ENCODE measurements around the gene BCDIN3D. TPM values are rescaled to one million over a fixed set of nuclear protein-coding genes. Genes with fewer than 3 reads are reported as not detected.
A peak's percentile ranks its signal among the peaks of the same experiment; 100 is the strongest.
"Not testable (repeated sequence)": the region's sequence is repeated elsewhere in the genome, so short reads cannot be mapped to it uniquely, and the experiment has no call there.

Gene BCDIN3D
- total RNA-seq, 1 experiment from 2014 or later: 2.5 TPM

DNA sequence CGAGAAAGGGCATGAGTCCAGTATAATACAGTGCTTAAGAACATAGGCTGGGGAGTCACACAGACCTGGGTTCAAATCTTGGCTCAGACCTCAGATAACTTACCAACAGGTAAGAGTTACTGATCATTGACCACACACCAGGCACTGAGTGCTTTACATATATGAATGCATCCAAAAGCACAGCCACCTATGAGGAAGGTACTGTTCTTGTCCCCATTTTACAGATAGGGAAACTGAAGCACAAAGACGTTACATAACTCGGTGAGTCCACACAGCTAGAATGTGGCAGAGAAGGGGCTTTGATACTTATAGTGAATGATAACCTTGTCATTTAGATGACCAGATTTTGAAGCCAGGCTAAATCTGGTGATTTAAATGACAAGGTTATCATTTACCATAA, 33.2 kb upstream of the BCDIN3D start:
- no peak for DNase-seq (ENCODE audit: low spot score)

DNA sequence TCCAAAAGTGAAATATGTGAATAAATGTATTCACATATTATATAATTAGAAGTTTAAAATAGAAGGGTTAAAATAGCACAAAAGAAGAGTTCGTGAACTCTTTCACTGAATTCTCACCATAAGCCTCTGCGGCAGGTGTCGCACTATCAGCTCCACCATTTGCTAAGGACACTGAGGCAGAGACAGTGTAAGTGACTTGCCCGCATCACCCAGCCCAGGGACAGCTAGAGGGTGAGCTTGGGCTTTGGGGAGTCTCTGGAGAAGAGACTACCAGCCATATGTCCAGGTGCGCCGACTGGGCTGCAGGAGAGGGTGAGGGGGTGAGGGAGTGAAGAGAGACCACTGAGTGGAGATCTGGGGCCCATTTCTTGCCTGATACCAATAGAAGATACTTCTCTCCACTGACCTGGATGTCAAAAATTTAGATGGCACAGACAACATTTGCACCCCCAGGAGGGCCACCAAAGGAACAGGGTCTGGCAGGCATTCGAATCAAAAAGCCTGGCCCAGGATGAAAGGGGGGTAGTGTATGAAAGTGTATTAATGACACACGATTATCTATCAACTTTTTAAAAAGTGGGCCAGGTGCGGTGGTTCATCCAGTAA, 32.3 kb upstream of the BCDIN3D start:
- no peak for DNase-seq (ENCODE audit: low spot score)

DNA sequence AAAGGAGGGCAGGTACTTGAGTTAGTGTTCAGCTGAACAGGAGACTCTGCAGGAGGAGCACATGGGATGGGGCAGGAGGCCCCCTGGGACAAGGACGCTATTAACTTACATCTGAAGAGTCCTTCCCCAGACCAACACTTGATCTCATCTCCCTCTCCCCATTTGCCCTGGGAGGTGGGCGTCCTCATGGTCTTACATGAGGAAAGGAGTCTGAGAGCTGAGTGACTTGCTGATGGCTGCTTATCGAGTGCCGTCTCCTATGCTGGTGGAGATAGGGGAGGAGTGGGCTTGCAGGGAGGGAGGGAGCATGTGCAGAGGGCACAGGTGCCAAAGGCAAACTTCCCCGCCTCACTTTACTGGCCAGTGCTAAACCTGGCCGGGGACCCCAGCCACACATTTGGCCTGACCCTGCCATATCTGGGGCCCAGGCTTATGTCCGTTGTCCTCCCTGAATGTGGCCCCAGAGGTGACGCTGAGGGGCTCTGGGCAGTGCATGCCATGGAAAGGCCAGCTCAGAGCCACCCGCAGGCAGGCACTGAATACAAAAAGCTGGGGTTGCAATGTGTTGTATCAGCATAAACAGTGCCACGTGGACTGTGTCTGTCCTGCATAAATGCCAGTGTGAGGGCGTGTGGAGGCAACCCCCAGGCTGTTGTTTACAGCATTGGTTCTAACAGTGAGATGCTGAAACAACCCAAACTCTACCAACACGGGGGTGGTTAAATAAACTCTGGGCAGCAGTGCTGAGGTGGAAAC, 31.4 kb upstream of the BCDIN3D start:
- no peak for DNase-seq (ENCODE audit: low spot score)

DNA sequence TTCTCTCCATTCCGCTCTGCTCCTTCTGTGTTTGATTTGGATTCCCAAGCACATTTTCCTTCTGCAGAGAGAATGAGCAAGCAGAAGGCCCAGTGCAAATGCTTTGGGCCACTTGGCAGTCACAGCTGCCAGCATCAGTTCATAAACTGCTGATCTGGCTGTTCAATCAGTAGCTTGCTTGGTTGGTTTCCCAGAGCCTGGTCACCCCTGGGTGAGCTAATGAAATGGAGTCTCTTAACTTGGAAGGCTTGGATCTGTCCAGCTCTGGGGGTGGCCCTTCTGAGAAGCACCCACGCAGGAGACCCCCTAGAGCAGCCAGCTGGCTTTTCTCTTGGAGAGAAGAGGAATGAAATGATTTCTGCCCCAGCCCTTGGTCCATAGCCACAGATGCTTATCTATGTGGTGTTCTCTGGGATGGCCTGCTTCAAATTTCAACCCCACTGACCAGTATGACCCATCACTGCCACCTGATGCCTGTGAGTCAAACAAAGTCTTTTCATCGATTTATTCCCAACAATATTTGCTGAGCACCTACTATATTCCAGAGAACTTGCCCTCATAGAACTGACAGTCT, 30.5 kb upstream of the BCDIN3D start:
- DNase-seq (ENCODE audit: low spot score): no peak

DNA sequence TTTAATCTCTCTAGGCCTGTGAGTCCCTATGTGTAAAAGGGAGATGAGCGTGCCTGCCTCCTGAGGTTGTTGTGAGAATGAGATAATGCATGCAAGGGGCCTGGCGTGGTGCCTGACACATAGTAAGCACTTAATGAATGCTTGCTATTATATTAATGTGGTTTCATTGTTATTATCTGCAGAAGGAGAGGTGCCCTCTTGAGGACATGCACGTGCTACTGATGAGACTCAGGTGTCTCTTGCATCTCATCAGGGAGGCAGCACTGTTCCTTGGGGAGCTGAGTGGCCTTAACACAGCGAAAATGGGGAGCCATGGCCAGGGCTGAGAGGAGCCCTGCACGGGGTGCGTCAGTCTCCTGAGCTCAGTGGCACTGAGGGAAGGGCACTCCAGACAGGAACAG, 29.9 kb upstream of the BCDIN3D start:
- no peak for DNase-seq (ENCODE audit: low spot score)

DNA sequence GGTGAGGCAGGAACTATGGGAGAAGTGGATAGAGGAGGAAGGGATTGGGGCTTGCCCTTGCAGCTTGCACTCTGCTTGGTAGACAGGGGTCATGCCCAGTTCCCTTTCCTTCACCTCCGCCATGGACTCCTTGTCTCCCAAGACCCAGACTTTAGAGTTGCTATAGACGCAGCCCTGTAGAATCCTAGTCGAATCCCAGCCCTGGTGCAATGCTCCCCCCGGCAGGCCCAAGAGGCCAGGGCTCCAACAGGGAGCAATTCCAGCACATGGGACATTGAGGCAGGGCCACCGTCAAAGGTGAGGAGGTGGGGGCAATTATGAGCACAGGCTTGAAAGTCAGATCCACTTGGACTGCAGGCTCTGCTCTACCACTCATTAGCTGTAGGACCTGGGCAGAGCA, 29.5 kb upstream of the BCDIN3D start:
- DNase-seq (ENCODE audit: low spot score): no peak

DNA sequence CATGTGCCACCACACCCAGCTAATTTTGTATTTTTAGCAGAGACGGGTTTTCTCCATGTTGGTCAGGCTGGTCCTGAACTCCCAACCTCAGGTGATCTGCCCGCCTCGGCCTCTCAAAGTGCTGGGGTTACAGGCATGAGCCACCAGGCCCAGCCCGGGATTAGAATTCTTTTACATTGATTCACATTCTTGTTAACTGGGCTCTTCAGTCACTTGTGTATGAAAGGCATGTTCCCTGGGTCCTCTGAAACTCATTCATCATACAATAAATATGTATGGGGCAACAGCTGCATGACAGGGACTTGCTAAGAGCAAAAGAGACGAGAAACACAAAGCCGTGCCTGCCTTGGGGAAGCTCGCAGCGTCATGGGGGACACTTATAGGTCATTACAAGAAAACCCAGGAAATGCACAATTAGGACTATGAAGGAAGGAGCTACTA, 28.9 kb upstream of the BCDIN3D start:
- DNase-seq (ENCODE audit: low spot score): not testable (repeated sequence)

DNA sequence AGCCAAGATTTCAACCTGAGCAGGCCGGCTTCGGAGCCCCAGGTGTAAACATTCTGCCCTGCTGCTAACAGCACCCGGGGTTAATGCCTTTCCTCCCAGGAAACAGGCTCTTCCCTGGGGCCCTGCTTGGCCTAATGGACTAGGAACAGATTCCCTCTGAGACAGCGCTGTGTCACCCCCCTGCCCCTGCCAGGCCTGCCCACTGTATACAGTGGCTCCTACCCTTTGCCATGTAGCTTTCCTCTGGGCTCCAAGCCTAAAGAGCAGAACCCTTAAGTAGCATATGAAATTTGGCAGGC, 28.3 kb upstream of the BCDIN3D start:
- no peak for DNase-seq (ENCODE audit: low spot score)

DNA sequence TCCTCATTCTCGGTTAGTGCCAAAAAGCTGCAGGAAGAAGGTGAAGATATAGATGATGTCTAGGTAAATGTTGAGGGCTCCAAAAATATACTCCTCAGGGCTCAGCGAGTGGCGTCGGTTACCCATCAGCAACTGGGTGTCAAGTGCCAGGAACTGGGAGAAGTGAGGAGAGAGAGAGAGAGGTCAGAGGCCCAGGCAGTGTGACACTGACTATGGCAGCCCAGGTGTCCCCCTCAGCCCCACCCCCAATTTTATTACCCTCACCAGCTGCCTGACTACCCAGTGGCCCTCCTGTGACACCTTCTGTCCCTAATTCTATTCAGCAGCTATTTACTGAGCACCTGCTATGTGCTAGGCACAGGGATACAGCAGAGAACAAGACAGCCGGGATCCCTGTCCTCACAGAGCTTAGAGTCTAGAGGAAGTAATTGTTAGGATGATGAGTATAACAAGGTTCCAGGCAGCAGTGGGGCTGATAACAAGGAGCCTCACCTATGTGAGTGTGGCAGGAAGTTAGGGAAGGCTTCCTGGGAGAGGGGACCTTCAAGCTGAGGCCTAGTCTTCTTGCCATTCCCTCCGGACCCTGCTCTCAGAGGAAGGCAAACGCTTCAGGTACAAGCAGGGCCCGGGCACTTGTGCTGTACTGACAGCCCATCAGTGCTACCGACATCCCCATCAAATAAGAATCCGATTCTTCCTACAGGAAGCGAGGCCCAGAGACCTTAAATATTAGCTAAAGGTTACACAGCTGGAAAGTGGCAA, 27.8 kb upstream of the BCDIN3D start:
- DNase-seq (ENCODE audit: low spot score): no peak

DNA sequence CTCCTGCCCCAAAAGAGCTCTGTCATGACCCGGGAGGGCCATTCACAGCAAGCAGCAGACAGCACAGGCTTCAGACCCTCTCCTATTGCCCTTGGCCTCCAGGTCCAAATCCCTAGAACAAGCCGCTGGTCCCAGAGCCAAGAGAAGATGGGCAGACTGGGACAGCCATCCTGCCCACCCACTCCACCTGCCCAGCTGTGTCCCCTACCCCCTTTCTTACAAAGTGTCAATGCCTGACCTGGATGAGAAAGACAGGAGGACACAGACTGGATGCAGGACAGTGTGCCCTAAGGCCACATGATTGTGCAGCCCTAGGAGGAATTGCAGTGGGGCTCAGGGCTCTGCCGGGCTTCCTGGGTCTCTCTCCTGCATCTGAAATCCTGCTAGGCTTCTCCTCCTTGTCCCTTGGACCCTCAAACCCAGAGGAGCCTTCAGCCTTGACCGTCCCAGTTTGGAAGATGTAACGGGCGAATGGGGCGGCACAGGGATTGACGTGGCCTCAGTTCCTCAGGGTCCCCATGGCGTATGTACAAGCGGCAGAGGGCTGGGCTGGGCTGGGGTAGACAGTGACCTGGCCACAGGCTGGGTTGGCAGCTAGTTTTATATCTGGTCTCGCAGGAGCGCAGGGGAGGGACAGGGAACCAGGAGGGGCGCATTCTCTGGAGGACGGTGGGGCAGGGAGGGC, 27.1 kb upstream of the BCDIN3D start:
- DNase-seq (ENCODE audit: low spot score): no peak

DNA sequence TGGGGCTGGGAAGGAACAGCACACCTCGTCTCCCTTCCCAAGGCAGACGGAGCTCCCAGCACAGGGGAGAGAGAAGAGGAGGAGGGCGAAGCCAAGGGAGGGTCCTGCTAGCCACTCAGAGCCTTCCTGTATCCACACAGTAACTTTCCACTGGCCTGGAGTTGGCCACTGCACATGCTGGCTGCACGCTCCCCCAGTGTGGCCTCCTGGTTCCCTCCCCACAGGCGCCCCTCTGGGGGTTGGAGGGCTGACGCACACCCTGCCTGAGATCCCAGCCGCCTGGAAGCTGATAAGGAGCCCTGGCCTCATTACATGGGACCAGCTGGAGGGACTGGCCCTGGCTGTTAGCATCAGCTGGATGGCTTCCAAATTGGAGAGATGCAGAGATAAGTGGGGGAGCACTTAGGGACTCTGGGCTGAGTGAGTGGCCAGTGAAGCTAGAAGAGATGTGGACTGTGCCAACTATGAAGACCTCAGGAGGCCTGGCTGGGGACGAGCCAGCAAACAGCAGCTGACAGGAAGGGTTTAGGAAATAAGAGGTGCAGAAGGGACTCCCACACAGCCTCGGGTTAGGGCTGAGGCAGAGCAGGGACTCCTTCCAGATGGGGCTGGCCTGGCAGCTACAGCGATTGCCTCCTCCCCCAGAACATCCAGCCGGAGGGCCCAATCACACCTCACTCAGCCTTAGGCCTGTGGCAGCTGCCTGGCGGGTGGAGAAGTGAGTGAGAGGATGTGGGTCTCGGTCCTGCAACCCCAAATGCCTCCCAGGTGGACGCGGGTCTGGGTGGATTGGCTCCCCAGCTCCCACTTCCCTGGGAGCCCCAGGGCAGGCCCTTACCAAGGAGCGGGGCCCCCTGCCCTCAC, 26.3 kb upstream of the BCDIN3D start:
- peak; percentile 88 for DNase-seq (ENCODE audit: low spot score)

DNA sequence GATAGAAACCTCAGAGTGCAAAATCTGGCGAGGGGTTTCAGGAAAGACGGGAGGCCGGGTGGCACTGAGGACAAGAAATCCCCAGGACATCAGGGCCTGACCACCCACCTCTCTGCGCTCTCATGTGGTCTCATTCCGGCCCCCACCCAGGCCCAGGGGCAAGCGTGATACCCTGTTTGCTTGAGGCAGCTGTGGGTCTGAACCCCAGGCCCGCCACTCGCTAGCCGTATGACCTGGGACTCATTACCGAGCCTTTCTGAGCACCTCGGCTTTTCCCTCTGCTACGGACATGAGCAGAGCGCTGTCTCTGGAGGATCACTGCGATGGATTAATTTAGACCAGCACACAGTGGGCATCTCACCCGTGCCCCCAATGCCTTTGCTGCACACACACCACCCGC, 25.5 kb upstream of the BCDIN3D start:
- no peak for DNase-seq (ENCODE audit: low spot score)

DNA sequence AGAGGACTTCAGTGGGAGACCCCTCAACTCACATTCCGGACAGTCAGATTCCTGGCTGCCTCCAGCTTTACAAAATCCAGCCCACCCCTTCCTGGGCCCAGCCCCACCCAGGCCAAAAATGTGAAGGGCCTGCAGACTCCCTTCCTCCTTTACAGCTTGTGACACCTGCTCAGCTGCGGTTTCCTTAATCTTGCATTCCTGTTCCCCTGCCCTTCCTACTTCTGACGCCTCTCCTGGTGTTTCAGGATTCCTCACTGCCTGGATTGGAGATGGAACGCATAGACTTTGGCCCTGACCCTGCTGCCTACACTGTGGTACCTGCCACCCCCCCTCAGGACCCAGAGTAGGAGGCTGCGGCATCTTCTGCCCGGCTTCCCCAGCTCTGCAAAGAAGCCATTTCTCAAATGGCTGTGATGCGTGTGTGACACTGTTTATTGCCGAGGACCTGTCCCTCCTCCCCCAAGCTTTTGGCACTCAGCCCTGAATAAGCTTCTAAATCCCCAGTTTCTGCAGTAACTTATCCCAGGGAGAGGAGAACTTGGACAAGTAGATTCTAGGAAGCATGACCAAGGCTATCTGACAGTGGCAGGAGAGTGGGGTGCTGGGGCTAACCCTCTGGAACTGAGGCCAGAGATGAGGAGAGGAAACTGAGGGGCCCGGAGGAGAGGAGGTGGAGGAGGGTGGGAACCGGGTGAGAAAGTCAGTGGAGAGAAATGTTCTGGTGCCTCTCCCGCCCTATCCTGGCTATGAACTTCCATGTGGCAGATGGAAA, 24.9 kb upstream of the BCDIN3D start:
- peak; percentile 76 for DNase-seq (ENCODE audit: low spot score)

DNA sequence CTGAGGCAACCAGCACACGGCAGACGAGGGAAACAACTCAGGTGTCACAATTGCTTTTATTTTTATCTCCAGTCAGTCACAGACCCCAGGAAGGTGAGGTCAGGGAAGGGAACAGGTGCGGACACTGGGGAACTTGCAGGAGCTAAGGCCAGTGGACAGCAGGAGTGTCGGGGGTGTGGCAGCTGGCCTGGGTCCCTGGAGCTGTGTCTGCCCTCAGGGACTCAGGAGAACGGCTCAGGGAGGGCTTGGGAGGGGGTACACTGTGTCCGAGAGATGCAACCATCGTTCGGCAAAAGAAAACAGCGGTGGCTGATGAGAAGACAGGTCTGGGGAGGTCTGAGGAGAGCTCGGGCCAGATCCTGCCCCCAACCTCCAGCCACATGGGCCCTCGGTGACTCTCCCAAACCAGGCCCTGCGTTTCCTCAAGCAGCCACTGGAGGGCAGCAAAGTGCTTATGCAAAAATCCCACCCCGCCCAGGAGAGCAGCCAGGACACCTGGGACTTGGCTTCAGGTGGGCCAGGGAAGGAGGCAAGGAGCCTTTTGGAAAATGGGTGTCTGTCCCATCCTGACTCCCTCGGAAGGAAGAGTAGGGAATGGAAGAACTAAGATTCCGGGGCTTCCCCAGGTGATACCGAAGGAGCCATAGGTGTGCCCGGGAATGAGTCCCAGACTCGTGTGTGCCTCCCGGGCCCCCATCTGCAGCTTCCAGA, 24.1 kb upstream of the BCDIN3D start:
- peak; percentile 91 for DNase-seq (ENCODE audit: low spot score)

DNA sequence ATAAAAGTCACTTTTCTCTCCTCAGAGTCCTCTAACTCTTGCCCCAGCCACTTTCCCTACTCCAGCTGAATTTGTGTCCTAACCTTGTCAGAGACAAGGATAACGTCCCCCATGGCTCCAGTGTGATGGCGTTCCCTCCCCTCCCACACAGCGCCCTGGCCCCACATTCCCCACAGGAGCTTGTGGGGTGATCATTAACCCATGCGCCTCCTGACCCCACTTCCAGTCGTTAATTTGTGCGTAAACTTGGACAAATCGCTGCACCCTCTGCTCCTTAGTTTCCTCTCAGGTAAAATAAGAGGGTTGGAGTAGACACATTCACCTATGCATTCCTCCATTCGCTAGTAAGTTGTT, 22.9 kb upstream of the BCDIN3D start:
- DNase-seq (ENCODE audit: low spot score): no peak

DNA sequence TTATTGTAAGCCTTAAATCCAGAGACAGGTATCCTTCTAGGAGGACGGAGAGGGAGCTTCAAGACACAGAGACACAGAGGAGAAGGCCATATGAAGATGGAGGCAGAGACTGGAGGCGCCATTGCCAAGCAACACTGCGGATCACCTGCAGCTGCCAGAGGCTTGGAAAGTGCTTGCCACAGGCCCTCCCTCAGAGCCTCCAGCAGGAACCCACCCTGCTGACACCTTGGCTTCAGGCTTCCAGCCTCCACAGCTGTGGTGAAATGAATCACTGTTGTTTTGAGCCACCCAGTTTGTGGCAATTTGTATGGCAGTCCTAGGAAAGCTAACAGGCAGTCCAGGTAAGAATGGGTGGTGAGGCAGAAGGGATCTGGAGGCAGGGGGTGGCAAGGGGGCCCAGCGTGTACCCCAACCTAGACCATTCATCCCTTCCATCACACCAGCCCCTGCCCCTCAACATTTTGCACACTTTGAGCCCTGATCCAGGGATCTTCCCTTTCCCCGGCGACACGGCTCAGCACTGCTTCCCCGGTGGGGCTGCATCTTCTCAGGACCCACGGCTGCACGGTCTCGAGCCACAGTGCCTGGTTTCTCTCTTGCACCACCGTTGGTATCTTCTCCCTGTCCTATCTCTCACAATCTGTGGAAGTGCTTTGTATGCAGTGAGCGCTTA, 22.3 kb upstream of the BCDIN3D start:
- no peak for DNase-seq (ENCODE audit: low spot score)

DNA sequence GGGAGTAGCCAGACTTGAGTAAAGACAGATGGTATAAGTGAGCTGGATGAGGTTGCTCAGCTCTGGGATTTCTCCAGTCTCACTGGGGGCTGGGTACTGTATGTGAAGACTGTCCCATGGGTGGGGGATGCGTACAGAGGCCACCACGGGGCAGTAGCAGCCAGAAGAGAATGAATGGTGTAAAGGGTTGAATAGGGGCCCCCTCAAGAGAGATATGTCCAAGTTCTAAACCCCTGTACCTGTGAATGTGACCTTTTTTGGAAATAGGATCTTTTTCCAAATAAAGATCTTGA, 21.8 kb upstream of the BCDIN3D start:
- DNase-seq (ENCODE audit: low spot score): no peak

DNA sequence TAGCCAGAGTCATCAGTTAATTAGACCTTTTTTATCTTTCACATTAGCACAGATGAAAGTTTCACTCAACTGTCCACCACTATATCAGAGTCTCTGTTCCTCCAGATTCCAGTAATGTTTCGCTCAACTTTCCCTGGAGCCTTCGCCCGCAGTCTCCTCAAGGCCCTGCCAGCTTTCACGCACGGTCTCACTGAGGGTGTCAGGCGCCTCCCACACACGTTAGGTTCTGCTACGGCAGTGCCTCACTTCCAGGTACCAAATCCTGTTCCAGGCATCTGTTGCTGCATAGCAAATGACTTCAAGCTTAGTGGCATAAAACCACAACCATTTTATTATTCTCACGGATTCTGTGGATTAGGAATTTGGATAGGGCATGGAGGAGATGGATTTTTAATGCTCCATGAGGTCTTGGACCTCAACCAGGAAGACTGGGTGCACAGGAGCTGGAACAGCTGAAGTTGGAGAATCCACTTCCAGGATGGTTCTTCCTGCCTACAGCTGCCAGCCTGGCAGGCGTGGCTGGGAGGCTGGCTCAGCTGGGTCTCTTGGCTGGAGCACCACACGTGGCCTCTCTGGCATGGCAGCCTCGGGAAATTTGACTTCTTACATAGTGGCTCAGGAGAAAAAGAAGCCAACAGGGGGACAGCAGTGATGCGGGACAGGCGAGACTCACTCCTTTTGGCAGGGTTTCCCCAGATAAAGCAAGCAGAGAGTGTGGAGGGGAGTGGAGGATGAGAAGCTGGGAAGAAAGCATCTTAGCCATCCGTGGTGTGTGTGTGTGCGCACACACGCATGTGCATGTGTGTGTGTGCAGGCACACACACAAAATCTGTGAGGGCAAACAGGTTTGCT, 21.3 kb upstream of the BCDIN3D start:
- DNase-seq (ENCODE audit: low spot score): no peak
